GM21528 (cell line): ENCODE data around the gene TGFBR3.

Experiments
- ATAC-seq: cut with Tn5 transposase; IDR thresholded peaks from one replicate; pipeline ENCODE4 v1.9.1; 2021; ENCODE audit warnings: mild to moderate bottlenecking, moderate library complexity; ENCODE audit not compliant: unreplicated experiment, low FRiP score

Gene TGFBR3

DNA sequence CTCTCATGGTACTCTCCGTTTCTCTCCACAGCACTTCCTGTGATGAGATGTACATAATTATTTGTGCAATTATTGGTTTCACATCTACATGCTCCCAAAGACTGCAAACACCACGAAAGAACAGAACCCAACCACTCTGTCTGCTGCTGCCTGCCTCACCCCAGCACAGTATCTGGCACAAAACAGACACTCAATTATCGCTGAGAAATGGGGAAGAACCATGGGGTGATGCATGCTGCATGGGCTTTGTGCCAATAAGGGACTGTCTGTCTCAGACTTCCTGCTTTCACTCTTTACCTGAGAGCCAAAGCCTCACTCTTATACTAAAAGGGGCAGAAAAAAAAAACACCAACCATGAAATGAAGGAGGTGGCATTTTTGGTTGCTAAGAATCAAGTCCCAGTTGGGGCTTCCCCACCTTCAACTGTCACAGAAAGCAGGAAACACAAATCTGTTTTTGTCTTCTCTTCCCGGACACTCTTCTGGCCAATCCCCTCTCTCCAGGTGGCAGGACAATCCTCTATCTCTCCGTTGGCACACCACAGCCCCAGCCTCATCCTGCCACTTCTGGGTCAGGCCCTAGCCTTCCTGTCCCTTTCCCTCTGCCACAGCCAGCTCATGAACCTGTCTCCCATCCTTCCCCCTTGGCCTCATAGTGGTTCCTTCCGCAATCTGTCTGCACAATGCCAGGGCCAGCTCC, 82.0 kb downstream of the TGFBR3 start:
- peak; percentile 84 for ATAC-seq

GRCh38 chr1:91803123-91803522, 82.8 kb downstream of the TGFBR3 start:
- no peak for ATAC-seq

DNA sequence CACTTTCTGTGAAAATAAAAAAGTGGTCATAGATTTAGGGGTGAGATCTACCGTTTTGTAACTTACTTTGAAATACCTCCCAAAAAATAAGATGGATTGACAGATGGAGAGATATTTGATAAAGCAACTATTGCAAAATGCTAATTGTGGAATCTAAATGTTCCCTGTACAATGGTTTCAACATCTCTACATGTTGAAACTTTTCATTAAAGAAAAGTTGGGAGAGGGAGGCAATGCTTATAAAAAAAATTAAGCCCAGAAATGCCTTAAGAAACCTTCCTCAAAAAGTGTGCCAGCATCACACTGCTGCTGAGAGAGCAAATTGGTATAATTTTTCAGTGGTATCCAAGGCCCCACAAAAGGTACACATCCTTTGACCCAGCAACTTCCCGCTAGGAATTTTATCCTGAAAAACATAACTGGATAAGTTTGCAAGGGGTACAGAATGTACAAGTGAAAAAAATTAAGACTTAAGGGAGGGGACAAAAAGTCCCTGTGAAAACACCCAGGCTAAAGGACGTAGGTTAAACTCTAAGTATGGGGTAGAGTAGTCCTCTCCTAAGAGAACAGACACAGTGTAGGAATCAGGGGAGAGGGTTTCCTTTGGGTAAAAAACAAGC, 84.3 kb downstream of the TGFBR3 start:
- ATAC-seq, result no peak

- ATAC-seq, result no peak
Measured at GRCh38 chr1:91799863-91800262, 86.1 kb downstream of the TGFBR3 start.

DNA sequence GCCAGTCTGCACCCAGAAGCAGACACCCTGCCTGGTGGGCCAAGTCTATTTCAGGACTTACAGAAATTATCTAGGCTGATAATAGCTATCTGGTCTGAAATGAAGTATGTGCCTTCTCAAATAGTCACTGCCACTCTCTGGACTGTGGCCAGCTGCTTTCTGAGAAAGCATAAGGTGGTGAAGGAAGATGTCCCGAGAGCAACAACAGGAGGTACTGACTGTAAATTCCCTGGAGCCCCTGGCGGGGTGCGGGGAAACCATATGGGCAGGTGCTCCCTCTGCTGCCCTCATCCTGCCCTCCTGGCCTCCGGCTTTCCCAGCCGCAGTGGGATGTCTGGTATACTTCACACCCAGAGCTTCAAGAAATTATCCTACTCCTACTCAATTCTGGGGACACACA, 86.8 kb downstream of the TGFBR3 start:
- no peak for ATAC-seq

GRCh38 chr1:91798740-91799139, 87.2 kb downstream of the TGFBR3 start:
- ATAC-seq, result no peak

DNA sequence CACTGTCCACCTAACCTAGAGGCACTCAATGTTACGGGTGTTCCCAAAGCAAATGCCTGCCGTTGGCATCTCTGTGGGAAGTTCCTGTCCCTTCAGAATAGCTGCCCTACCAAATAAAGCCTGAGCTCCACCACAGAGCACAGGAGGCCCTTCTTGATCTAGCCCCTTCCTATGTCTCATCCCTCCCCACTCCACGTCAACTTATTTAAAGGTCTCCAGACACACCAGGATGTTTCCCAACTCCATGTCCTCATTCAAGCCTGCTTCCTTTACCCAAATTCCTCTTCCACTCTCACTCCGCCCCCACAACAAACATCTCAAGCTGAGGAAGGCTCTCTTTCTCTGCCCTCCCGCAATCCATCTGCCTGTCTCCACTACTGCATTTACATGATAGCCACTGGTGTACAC, 87.7 kb downstream of the TGFBR3 start:
- ATAC-seq, result no peak

DNA sequence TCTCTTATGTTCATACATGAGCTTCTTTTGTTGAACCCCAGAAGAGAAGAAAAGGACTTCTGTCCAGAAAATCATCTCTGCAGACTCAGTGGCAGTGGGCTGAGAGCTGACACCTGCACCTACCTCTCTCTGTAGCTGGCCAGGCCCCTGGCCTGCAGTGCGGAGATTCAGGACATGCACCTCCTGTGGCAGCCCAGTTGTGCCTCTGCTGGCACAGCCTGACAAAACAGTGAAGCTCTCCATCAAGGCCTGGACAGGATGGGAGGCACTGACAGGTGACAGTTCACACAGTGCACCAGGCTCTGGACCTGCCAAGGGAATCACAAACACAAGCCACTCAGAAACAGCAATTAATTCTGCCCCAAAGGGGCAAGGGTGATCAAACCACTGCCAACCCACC, 88.8 kb downstream of the TGFBR3 start:
- no peak for ATAC-seq

DNA sequence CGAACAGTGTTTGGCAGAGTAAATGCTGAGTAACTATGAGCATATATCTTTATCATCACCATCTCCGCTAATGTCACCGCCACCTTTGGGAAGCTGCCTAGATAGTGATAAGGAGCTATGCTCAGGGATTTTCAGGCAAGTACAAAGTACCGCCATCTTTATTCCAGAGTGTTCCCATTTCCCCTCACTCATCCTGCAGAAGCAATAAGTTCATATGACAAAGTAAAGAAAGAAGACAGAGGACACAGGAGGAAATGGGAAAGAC, 89.6 kb downstream of the TGFBR3 start:
- no peak for ATAC-seq

DNA sequence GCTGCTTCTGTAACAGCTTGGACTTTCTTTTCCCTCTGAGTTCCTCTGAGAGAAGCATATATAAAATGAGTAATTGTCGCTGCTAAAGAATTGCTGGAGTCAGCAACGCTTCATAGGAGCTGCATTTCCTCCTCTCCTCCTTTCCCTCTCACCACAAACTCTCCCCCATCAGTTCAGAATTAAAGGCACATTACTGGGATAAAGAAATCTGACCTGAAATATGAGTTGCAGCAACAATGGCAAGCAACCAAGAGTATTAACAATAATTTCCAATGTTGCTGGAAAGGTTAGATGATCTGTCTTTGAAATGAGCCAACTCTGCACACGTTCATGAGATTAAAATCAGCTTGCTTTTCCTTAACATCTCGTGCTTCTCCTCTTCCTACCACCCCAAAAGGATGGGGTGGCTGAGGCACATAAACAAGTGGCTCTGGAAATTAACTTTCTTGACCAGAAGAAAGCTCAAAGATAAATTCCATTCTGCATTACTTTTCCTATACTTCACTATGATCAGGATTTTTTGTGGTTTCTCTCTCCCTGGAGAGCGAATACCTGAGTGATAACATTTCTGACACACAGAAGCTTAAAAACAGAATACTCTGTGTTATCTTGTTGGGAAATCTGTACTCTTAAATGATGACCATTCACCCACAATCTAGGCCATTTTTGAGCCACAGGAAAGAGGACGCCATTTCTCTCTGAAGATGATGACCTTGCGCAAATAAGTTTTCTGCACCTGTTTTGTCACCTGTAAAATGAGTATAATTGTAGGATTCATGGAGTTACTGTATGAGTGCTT, 90.2 kb downstream of the TGFBR3 start:
- ATAC-seq, result no peak

- no peak for ATAC-seq
Measured at GRCh38 chr1:91793877-91794276, 92.1 kb downstream of the TGFBR3 start.

GRCh38 chr1:91793189-91793588, 92.8 kb downstream of the TGFBR3 start:
- no peak for ATAC-seq

DNA sequence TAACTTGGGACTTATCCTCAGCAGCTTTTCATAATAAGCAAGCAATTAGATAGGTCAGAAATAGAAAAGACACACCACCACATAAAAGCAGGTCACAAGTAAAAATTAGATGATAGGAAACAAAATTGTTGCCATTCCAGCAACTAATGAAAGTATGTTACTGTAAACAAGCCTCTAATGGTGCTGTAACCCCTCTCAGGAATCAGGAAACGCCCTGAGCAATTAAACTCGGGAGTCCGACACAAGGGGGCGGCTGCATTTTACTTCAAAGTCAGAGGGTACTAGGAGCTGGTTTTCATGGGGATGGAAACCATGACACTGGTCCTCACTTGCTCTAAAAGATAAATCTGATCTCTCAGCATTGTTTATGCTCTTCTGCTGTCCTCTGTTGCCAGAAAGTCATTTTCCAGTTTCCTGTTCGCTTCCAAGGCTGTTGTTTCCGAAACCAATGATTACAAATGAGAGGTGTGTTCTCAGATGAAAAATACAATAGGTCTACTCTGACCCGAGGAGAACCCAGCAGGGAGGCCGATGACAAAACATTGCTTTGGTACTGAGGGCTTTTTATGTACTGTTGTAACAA, 93.4 kb downstream of the TGFBR3 start:
- ATAC-seq, result no peak

DNA sequence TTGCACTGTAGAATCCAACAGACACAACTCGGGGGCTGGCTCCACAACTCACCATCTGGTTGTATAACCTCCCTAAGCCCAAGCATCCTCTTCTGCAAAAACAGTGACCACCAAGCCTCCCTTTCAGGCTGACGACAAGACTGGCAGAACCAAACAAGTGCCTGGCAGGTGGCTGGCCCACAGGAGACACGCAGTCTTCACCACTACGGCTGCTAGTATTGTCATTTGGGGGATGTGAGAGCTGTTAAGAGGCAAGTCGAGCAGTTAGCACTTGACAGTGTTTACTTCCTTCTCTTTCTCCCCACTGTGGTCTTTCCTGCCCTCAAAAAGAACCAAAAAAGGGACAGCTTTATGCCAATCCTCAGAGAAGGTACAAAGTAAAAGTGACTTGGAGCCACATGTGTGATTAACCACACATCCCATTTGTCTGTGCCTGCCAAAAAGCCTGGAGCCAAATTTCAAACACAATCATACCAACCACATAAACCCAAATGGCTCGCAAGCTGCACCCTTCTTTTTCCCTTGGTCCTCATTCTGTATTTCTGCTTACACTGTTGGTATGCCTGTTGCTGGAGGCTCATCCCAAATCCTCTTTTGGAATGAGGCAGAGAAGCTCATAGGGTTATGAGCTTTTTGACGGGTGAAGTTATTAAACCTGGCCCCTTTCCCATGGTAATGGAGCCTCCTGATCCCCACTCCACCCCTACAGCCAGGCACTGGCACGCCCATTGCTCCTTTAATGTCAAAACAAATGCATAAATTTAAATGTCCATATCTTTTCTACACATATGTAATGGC, 94.1 kb downstream of the TGFBR3 start:
- ATAC-seq, result no peak

GRCh38 chr1:91791103-91791502, 94.8 kb downstream of the TGFBR3 start:
- ATAC-seq, result no peak

GRCh38 chr1:91790392-91790791, 95.6 kb downstream of the TGFBR3 start:
- ATAC-seq, result no peak

GRCh38 chr1:91789273-91789997, 96.5 kb downstream of the TGFBR3 start:
- ATAC-seq, result no peak

- ATAC-seq, result no peak
Measured at GRCh38 chr1:91787919-91788318, 98.0 kb downstream of the TGFBR3 start.

DNA sequence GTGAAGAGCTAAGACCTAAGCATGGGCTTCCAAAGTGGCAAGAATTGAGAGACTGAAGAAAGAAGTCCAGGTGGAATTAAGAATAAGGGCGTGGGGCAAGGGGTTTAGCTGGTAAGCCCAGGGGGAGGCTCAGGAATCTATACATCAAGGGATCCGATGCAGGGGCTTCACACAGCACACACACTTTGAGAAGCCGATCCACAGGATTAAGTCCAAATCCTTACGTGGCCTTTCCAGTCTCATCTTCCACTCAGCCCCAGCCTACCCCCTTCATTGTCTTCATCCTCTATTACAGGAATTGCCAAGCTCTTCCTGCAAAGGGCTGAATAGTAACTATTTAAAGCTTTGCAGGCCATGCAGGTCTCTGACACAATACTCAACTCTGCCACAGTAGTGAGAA, 101.3 kb downstream of the TGFBR3 start:
- ATAC-seq, result no peak

- ATAC-seq, result no peak
Measured at GRCh38 chr1:91784191-91784590, 101.8 kb downstream of the TGFBR3 start.
